Measurements from ENCODE around the gene C9orf50. TPM values are rescaled to one million over a fixed set of nuclear protein-coding genes. Genes with fewer than 3 reads are reported as not detected.

C9orf50 gene
- total and polyA plus RNA-seq, 2 donors (not counting 1 experiment from before 2014, with no cell fraction given): not detected

DNA sequence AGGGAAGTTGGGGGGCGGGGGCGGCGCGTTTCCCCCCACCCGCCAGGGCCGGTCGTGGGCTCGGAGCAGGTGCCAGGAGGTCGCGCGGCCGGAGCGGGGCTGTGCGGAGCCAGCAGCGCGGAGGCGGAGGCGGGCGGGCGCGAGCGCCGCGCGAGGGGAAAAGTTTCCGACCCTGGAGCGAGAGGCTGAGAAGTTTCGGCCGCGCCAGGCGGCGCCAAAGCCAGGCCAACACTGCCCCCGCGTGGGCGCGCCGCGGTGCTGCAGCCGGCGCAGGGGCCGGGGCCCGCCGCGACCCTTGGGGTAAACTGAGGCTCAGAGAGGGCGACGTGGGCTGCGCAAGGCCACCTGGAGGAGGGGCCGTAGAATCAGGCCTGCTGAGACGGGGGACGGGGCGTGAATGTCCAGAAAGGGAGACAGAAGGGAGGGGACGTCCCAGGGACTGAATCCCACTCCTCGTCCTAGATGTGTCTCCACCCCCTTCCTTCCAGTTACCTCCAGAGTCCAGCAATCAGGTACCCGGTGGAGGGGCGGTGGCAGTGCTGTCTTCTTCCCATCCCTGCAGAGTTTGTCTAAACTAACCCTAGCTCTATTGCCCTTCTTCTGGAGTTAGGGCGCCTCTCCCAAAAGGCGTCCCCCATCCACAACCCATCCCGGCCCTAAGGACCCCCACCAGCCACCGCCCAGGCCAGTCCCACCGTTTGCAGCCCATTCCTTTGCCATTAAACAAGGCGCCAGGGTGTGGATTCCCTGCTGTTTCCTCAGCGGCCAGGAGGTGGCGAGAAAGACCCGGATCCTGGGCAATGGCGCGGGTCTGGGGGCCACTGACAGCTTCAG is 10.2 kb downstream of the C9orf50 start:
- ATAC-seq (ENCODE audit: low read depth) (peak; percentile 77), DNase-seq (peak; percentile 81)
- H3K36me3 ChIP-seq (replicated peaks in 1 of 2; ENCODE audit: control extremely low read depth in 1 of 2, control insufficient read depth in 1 of 2, extremely low read depth in 1 of 2, insufficient read depth in 2 of 2, low read length in 1 of 2): no peaks in the 10 kb centered on the region
- intact Hi-C loops (cut with micrococcal nuclease): loop anchor here (1.0 to 5.0 kb wide), 6 partner anchors 14 to 479 kb away; no protein-coding TSS in a partner anchor
- peaks cover 19 to 21% of the 10 kb centered on the region in 2 donors for H3K4me1 ChIP-seq (ENCODE audit: control insufficient read depth in 2 of 2, insufficient read depth in 2 of 2, low read length in 2 of 2)
- POLR2A ChIA-PET: interaction anchor here (0.7 to 1.0 kb wide), 3 partner anchors 14 to 471 kb away, joined by 3 to 10 read pairs (median 3); no protein-coding TSS in a partner anchor
- H3K79me2 ChIP-seq (ENCODE audit: control insufficient read depth, insufficient read depth, low read length): no peaks in the 10 kb centered on the region
- no peak for TF ChIP-seq EZH2 (IDR thresholded peaks at IDR 0.05; ENCODE audit: borderline replicate concordance, insufficient read depth, low read depth, low read length, poor library complexity, severe bottlenecking)
- TF ChIP-seq, protein P1, sequence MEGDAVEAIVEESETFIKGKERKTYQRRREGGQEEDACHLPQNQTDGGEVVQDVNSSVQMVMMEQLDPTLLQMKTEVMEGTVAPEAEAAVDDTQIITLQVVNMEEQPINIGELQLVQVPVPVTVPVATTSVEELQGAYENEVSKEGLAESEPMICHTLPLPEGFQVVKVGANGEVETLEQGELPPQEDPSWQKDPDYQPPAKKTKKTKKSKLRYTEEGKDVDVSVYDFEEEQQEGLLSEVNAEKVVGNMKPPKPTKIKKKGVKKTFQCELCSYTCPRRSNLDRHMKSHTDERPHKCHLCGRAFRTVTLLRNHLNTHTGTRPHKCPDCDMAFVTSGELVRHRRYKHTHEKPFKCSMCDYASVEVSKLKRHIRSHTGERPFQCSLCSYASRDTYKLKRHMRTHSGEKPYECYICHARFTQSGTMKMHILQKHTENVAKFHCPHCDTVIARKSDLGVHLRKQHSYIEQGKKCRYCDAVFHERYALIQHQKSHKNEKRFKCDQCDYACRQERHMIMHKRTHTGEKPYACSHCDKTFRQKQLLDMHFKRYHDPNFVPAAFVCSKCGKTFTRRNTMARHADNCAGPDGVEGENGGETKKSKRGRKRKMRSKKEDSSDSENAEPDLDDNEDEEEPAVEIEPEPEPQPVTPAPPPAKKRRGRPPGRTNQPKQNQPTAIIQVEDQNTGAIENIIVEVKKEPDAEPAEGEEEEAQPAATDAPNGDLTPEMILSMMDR (IDR thresholded peaks at IDR 0.05): peak; percentile 94
- peak overlapping the region; percentile 82 for H2AFZ ChIP-seq (ENCODE audit: insufficient read depth, low read depth, low read length, poor library complexity, severe bottlenecking)
- peak overlapping the region; percentile 79 for H3K4me3 Mint-ChIP-seq
- CTCF ChIA-PET: interaction anchor here (0.8 to 6.5 kb wide), 16 partner anchors 10 to 496 kb away, joined by 3 to 77 read pairs (median 6); partner anchors contain the start of gene NTMT1
- peak overlapping the region; percentile 98 for H3K4me2 ChIP-seq (replicated peaks; ENCODE audit: low read depth, low read length, poor library complexity, severe bottlenecking)
- H3K27me3 Mint-ChIP-seq: no peaks in the 10 kb centered on the region
- H3K9me3 ChIP-seq (ENCODE audit: control extremely low read depth in 1 of 3, control insufficient read depth in 2 of 3, insufficient read depth in 1 of 3, low read length in 2 of 3): peaks cover 0 to 4% (median 0%) of the 10 kb centered on the region in 3 donors
- peaks cover 22% of the 10 kb centered on the region for H3K4me1 Mint-ChIP-seq
- peak overlapping the region; percentile 21 to 86 (median 59) for H3K4me3 ChIP-seq (ENCODE audit: control extremely low read depth in 1 of 5, extremely low read depth in 1 of 5, insufficient read depth in 1 of 5, low read depth in 2 of 5, low read length in 4 of 5)
- H3K27ac Mint-ChIP-seq: peak overlapping the region; percentile 61
- peak overlapping the region; percentile 89 for H3K9ac ChIP-seq (ENCODE audit: low read length)
- 2% methylated on average over 62 of the region's 66 CpGs for WGBS (ENCODE audit: insufficient coverage)
- H3K27me3 ChIP-seq (replicated peaks in 1 of 4; ENCODE audit: control extremely low read depth in 1 of 4, control insufficient read depth in 3 of 4, insufficient read depth in 4 of 4, low read length in 3 of 4): peaks cover 0 to 13% (median 0%) of the 10 kb centered on the region in 4 experiments
- H4K20me1 ChIP-seq (ENCODE audit: control insufficient read depth, insufficient read depth, low read length, poor library complexity, severe bottlenecking): no peaks in the 10 kb centered on the region
- peak overlapping the region in 1 of 2 donors; percentile 39 for H3K27ac ChIP-seq (ENCODE audit: low read length in 2 of 2)
- no peaks in the 10 kb centered on the region for H3K9me3 Mint-ChIP-seq (ENCODE audit: insufficient read depth)

DNA sequence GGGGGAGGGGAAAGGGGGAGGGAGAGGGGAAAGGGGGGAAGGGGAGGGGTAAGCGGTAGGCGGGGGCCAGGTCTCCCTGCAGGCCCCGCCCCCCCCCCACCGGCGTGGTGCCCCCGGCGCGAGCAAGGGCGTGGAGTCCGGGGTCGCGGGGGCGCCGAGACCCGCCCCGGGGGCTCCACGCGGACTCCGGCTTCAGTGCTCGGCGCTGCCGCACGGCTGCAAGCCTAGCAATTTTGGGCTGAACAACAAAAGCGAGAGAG is 10.8 kb downstream of the C9orf50 start:
- peak overlapping the region; percentile 79 for H3K4me3 Mint-ChIP-seq
- H3K27me3 Mint-ChIP-seq: no peaks in the 10 kb centered on the region
- ATAC-seq (ENCODE audit: low read depth): peak; percentile 16
- Histone ChIP-seq H2AFZ (ENCODE audit: insufficient read depth, low read depth, low read length, poor library complexity, severe bottlenecking) (peak overlapping the region; percentile 82), H3K4me2 (replicated peaks; ENCODE audit: low read depth, low read length, poor library complexity, severe bottlenecking) (peak overlapping the region; percentile 98), H3K27ac (ENCODE audit: low read length in 2 of 2) (peak overlapping the region in 1 of 2 donors; percentile 39), H4K20me1 (ENCODE audit: control insufficient read depth, insufficient read depth, low read length, poor library complexity, severe bottlenecking) (no peaks in the 10 kb centered on the region), H3K36me3 (replicated peaks in 1 of 2; ENCODE audit: control extremely low read depth in 1 of 2, control insufficient read depth in 1 of 2, extremely low read depth in 1 of 2, insufficient read depth in 2 of 2, low read length in 1 of 2) (no peaks in the 10 kb centered on the region), H3K9me3 (ENCODE audit: control extremely low read depth in 1 of 3, control insufficient read depth in 2 of 3, insufficient read depth in 1 of 3, low read length in 2 of 3) (peaks cover 0 to 4% (median 0%) of the 10 kb centered on the region in 3 donors), H3K4me3 (ENCODE audit: control extremely low read depth in 1 of 5, extremely low read depth in 1 of 5, insufficient read depth in 1 of 5, low read depth in 2 of 5, low read length in 4 of 5) (peak overlapping the region; percentile 21 to 86 (median 59)), H3K4me1 (ENCODE audit: control insufficient read depth in 2 of 2, insufficient read depth in 2 of 2, low read length in 2 of 2) (peaks cover 19 to 21% of the 10 kb centered on the region in 2 donors), H3K9ac (ENCODE audit: low read length) (peak overlapping the region; percentile 89), H3K79me2 (ENCODE audit: control insufficient read depth, insufficient read depth, low read length) (no peaks in the 10 kb centered on the region), H3K27me3 (replicated peaks in 1 of 4; ENCODE audit: control extremely low read depth in 1 of 4, control insufficient read depth in 3 of 4, insufficient read depth in 4 of 4, low read length in 3 of 4) (peaks cover 0 to 10% (median 0%) of the 10 kb centered on the region in 4 experiments)
- 0% methylated on average over 22 of the region's 24 CpGs for WGBS (ENCODE audit: insufficient coverage)
- H3K4me1 Mint-ChIP-seq: peaks cover 22% of the 10 kb centered on the region
- H3K27ac Mint-ChIP-seq: peak overlapping the region; percentile 41
- DNase-seq: no peak
- no peaks in the 10 kb centered on the region for H3K9me3 Mint-ChIP-seq (ENCODE audit: insufficient read depth)
- CTCF ChIA-PET: interaction anchor here (4.0 kb wide), 1 partner anchor 15 kb away, joined by 20 read pairs; the partner anchor contains the start of gene NTMT1
- POLR2A ChIA-PET: no interaction called here
- TF ChIP-seq, protein P1 (IDR thresholded peaks at IDR 0.05): no peak
- TF ChIP-seq EZH2 (IDR thresholded peaks at IDR 0.05; ENCODE audit: borderline replicate concordance, insufficient read depth, low read depth, low read length, poor library complexity, severe bottlenecking): no peak
- intact Hi-C loops (cut with micrococcal nuclease): loop anchor here (1.0 to 5.0 kb wide), 5 partner anchors 123 to 479 kb away; no protein-coding TSS in a partner anchor

Measured in B cell (primary cell).